Putamen (tissue), 1 donor: ENCODE data around the gene CEBPG.

Experiments used
- DNase-seq: peaks from one replicate; pipeline ENCODE4 v3.0.0-alpha.2; 2016; ENCODE audit warnings: low spot score

CEBPG gene

DNA sequence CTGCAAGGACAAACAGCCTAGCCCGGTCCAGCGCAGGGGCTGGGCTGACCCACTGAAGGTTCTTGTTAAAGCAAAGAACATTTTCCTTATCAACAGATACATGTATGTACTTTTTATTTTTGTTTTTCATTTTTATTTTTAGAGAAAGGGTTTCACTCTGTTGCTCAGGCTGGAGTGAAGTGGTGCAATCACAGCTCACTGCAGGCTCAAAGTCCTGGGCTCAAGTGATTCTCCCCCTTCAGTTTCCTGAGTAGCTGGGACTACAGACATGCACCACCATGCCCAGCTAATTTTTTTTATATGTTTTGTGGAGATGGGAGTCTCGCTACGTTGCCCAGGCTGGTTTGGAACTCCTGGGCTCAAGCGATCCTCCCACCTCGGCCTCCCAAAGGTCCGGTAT, 47.9 kb downstream of the CEBPG start:
- no peak for DNase-seq

DNA sequence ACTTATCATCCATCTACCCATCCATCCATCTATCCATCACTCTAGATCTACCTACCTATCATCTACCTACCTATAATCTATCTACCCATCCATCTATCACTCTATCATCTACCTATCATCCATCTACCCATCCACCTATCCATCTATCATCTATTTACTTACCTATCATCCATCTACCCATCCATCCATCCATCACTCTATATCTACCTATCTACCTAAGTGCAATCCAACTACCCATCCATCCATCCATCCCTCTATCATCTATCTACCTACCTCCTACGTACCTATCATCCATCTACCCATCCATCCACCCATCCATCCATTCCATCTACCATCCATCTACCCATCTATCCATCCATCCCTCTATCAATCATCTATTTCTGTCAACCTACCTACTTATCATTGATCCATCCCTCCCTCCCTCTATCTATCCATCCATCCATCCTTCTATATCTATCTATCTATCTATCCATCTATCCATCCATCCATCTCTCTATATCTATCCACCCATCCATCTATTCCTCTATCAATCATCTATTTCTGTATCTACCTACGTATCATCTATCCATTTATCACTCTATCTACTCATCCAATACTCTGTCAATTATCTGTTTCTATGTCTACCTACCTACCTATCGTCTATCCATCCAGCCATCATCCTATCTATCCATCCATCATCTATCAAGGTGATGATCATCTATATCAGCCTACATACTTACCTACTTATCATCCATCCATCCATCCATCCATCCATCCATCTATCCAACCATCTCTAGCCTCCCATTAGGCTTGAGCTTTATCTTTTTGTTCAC, 49.1 kb downstream of the CEBPG start:
- DNase-seq, result no peak

GRCh38 chr19:33424181-33424580, 50.7 kb downstream of the CEBPG start:
- no peak for DNase-seq

DNA sequence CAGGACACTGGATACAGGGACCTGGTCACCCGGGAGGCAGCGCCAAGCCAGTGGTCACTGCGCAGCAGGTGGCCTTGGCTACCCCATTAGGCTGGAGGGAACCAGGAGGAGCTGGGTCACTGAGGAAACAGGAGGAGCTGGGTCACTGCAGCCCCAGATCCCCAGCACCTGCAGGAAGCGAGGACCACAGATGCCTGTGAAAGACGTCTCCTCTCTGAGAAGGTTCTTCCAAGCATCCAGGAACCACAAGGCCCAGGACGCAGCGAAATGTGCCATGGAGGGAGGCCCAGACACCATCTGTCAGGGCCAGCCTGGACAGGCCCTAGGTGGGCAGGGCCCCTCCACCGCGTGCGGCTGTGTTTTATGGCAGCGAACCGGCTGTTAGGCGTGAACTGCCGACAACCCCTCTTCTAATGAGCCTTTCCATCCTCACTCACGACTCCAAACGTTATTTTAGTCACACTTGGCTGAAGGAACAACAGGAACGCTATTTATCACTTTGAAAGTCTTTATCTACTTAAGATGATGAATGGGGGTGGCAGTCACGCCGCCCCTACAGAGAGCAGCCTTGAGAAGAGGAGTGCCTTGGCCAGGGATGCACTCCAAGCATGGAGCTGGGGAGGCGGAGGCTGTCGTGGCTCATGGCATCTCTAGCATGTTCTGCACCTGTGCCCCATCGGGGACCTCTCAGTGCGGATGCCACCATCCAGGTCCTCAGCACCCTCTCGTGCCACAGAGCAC, 53.3 kb downstream of the CEBPG start:
- no peak for DNase-seq

- DNase-seq, result no peak
Measured at GRCh38 chr19:33427801-33428626, 54.5 kb downstream of the CEBPG start.

- no peak for DNase-seq
Measured at GRCh38 chr19:33428627-33429125, 55.2 kb downstream of the CEBPG start.

DNA sequence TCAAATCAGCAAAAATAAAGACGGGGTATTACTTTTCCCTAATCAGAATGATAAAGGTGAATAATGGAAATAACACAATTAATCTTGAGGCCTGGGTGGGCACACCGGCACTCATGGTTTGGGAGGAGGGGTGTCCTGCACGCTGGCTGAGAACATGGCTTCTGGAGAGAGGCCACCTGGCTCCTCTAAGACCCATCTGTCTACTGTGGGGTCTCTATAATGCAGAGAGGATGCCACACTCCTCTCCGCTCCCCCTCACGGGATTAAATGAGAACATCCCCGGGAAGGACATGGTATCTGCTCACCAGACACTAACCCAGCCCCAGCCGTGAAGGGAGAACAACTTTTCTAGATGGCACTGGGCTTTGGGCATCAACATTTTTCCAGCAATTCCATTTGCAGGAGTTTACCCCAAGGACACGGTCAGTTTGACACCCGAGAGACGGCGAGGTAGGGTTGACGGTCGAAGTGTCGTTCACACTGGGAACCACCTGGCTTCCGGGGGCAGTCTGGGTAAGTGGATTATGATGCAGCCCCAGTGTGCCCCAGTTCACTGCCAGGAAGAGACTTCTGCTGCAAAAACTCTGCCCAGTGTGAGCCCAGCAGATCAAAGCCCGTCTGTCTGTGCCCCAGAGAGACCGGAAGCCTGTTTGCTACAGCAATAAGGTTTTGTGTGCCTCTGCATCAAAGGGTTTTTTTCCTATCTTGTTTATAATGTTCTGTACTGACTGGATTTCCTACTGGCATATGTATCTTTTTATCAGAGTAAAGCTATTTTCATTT, 56.6 kb downstream of the CEBPG start:
- DNase-seq, result no peak

GRCh38 chr19:33430674-33431277, 57.3 kb downstream of the CEBPG start:
- DNase-seq, result peak; percentile 49

- no peak for DNase-seq
Measured at GRCh38 chr19:33432015-33432414, 58.5 kb downstream of the CEBPG start.
